Putamen (tissue), 1 donor: ENCODE data around the gene MX1.

ENCODE experiments used
- DNase-seq: peaks from one replicate; pipeline ENCODE4 v3.0.0-alpha.2; 2016; ENCODE audit warnings: low spot score

Gene MX1

DNA sequence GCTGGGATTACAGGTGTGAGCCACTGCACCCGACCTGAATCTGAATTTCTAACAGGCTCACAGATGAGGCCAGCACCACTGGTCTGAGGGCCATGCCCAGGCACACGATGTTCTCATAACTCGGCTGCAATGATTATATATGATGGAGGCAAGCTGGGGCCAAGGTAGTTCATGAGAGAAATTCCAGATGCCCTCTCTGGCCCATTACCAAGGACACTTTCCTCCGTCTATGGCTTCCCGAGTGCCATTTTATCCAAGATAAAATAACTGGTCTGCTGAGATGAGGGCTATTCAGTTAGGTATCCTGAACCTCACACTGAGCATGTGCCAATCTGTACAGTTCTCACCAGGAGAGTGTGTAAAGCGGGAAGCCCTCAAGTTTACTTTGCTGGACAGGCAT lies 65.4 kb downstream of the MX1 start:
- no peak for DNase-seq

DNA sequence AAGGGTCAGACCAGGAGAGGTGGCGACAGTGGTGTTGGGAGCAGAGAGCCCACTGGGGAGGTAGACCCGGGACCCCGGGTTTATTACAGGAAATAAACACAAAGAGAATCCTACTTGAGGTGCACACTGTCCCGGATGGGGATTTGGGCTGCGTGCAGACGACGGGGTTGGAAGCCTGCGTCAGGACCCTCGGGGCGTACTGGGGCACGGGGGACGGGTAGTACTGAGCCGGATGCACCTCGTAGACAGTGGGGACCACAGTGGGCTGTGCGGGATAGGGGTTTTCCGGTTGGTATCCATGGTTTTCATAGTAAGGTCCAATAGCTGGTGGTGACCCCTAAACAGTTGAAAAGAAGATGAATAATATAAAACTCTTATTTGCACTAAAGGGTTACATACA lies 68.2 kb downstream of the MX1 start:
- DNase-seq, result no peak

DNA sequence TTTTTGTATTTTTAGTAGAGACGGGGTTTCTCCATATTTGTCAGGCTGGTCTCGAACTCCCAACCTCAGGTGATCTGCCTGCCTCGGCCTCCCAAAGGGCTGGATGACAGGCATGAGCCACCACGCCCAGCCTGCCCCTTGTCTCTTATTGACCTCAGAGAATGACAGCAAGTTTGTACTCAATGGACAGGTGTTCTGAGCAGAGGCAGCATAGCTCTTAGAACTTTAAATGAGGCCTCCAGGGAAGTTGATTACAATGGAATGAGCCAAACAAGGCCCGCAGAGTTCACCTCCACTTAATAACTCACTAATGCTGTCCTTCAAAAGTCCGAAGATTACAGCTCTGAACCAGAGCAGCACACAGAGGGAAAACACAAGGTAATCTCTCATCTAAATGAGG lies 71.0 kb downstream of the MX1 start:
- no peak for DNase-seq

DNA sequence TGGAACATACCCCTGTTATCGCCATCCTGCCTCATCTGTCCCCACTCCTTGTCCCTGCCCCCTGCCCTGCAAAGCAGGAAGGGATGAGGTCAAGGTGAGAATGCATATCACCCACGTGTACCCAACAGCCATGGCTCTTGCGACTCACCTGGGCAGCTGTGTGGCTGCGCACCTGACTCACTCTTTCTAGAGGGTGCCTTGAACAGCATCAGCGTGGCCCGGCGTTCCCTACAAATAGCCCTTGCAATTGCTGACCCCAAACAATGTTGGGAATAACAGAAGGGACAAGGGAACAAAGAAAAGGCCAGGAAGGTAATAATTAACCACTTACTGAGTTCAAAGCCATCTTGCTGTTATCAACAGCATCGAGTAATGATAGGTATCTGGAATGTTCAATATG lies 71.7 kb downstream of the MX1 start:
- DNase-seq, result no peak

DNA sequence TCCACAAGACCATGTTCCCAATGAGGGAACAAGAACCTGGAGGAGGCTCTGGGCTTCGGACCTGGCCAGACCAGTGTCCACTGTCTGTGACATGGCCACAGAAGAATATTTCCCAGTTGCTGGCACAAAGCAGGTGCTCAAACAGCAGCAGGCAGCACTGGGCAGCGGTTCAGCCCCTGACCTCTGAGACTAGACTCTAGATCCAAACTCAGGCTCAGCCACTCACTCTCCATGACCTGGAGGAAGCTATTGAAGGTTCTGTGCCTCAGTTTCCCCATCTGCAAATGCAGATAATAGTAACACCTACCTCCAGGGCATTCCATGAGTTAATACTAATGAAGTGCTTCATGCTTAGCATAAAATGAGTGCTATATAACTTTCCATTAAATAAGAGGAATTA lies 73.9 kb downstream of the MX1 start:
- no peak for DNase-seq

DNA sequence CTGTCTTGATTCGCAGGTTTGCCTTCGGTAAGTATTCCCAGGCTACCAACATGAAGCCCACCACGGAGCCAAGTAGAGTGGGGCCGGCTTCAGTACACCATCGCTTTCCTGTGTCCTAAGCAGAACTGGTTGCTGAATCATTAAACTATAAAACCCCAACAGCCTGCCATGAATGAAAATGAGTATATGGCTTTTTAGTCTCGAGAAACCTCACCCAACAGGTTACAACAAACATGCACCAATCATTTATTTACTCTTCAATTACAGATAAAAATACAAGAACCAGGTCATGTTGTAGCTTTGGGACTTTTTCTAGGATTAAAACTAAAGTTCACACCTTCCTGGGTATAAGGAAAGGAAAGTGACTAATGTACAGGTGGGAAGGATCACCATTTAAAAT lies 74.3 kb downstream of the MX1 start:
- DNase-seq, result no peak

DNA sequence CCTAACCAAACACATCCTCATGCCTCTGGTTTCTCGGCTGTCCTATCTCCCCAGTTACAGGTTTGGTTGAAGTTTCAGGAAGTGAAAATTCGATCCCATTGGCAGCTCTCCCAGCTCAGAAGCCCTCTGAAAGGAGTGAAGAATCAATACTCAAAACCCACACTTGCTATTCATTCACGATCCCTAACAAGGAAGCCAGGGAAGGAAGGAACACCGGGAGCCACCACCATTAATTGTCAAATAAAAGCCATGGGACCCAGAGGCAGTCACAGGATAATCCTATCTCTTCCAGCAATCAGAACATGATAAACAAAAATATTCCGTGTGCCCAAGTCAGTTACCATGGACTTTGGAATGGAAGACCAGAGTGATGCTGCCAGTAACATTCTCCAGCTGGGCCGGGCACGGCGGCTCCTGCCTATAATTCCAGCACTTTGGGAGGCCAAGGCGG lies 74.9 kb downstream of the MX1 start:
- DNase-seq, result no peak

DNA sequence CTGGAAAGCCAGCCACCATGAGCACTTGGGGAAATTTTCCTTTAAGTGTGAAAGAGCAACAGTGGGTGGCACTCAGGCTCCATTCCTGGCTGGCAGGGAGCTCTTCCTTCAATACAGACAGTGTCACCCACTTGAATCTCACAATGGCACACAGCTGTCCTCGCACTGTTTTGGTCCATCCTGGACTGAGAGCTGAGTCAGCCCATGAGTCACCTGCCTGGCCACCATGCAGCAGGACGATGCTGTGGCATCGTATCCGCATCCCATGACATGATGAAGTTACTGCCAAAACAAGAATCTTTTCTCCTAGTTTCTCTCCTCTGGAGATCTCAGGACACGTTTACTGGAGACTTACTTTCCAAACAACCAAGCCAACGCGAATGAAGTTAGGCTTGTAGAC lies 75.9 kb downstream of the MX1 start:
- DNase-seq, result no peak

DNA sequence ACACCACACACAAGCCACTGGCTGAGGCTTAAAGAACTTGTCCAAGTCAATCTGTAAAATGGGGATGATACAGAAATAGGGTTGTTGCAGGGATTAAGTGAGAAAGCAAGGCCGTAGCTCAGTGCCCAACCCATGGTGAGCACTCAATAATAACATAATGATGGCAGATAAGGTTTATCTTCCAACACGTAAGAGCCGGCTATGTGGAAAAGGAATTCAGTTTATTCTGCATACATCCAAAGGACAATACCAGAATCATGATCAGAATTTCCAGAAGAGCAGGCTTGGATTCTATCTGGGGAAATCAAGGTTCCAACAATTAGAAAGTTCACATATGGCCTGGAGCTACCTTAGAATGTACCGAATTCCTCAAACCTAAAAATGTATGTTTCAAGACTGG lies 77.3 kb downstream of the MX1 start:
- no peak for DNase-seq

DNA sequence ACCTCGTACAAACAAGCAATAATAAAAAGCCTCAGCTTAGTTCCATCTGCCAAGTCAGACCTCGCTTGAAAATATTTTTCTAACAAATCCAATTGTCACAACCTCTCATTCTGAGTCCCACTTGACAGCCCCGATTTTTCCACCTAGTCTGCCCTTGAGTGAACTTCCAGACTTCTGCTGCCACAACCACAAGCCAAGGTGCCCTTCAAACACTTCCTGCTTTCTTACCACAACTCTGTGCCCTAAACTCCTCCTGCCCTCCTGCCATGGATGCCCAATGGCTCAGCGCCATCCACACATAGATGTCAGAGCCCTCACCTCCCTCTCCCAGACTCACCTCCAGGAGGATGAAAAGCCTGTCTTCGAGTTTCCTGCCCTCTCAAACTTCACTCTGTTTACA lies 78.0 kb downstream of the MX1 start:
- DNase-seq, result no peak

DNA sequence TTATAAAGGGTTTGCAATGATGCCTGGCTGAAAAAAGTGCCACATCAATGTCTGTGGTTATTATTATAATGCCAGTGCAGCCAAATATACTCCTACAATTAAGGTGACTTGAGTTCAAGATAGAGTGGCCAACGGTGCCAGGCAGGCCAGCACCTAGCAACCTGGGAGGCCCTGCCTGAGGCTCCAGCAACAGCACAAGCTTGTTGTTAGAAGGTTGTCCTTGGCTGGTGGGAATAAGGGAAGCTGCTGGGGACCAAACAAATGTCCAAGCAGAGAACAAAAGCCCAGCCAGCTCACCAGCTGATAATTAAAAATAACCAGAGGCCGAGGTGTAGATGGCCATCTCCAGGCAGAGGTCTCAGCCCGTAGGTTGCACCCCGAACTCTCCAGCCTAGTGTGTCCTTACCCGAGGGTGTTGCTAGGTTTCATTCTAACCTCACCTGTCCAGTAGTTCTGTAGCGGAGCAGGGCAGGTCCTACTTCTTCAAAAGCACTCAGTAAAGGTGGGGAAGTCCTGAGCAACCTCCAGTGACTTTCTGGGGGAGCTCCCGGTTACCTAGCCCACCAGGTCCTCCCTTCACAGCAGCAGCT lies 80.1 kb downstream of the MX1 start:
- no peak for DNase-seq

DNA sequence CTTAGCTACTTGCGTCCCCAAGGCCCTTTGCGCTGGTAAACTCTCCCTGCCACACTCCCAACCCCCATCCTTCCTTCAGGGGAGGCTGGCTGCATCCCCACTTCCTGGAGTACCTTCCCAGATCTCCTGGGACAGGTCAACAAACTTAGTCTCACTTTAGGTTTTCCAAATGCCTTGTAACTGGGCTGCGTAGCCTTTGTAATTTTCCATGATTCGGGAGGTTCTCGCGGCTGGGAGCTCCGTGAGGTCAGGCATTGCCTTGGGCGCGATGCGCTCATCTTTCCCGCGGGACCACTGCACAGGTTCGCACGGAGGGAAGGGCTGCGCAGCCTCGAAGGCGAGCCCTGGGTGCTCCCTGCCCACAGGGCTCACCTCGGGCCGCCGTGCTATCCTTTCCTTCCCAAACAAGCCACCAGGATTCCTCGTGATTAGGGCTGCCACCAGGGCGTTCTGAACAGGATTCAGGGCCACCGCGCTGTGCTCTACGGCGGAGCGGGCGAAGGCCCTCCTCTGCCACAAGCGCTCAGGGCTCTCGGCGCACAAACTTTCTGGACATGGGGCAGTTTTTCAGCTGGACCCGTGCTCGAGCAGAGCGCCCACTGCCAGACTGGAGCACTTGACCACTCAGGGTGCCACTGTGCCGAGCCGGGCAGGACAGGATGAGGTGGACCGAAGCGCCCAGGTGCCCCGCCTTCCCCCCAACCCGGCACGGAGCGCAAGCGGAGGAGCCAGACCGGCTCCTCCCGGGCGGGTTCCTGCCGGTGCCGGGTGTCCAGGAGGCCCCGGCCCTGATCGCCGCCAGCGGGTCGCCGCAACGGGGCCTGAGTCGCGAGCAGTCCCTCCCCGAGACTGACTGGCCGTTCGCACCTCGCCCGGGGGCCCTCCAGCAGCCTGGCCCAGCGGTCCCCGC lies 80.8 kb downstream of the MX1 start:
- DNase-seq, result no peak

DNA sequence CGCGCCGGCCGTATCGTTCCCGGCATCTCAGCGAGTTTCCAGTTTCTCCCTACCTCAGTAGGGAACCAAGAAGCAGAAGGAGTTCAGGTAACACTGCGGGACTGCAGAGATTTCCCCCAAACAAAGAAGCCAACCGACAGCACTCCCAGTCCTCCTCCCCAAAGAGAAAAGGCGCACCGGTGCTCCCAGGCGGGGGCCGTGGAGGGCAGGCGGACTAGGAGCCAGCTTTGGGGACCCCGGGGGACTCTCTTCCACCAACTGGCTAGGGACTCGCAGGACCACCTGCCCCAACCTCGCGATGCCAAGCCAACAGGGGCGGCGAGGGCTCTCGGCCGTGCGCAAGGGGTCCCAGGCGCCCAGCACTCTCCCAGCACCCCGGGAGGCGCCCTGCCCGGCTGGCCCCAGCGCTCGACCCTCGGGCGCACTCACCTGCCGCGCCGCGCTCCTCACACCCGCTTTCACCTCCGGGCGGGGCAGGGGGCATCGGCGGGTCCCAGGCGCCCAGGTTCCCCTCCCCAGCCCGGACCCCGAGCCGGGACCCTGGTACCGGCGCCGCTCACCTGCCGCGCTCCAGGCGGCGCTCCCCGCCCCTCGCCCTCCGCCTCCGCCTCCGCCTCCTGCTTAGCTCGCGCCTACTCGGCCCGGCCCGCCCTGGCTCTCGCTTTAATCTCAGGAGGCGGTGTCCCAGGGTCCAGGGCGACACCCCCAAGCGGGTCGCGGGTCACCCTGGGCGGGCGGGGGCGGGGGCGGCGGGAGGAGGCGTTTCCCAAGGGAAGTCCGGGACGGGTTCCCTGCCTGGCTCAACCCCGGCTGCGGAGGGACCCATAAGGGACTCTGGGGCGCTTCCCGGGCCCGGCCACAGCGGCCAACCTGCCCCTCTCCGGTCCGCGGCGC lies 81.7 kb downstream of the MX1 start, which contains the start of gene TMPRSS2:
Gene TMPRSS2, minus strand, starts transcription at position 638 of the 894 bp plus-strand sequence. CDS start 10,025 bp downstream, outside the sequence.
- DNase-seq, result no peak

DNA sequence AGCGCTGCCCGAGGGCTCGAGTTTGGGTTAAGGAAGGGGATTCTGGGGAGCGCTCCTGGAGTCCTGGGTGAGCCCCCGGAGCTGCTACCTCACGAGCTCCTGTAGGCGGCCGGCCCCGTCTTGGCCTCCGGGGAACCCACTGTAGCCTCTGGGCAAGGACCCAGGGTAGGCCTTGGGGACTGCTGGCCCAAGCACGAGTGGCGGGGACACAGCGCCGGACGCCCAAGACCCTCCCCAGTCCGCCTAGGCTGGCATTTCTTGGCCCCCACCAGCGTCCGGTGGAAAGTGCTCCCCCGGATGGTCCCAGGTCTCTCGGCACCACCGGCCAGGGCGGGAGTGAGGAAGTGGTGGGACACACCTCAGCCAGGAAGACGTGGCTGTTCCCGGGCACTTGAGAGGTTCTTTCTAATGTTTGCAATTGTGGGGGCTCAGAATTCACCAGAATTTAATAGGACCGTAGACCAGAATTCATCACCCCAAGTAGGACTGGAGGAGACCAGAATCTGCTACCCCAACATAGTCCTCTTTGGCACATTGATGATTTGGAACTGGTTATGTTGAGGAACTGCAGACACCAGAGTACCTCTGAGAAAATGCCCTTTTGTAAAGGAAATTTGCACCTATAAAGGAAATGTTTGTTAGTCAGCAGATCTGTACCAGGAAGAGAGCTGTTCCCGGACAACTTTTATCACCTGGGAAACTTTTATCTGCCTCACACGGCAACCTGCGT lies 82.5 kb downstream of the MX1 start:
- DNase-seq, result no peak
